Loucy (cell line): ENCODE data around the gene PLA2G4E.

ENCODE experiments used
- EZH2phosphoT487 ChIP-seq: fragments of 200-600 bp; IDR thresholded peaks from 2 replicates; pipeline ENCODE4 v1.6.1; 2018; ENCODE audit warnings: antibody characterized with exemption, mild to moderate bottlenecking, moderate library complexity, borderline replicate concordance
- TF ChIP-seq, protein P1 (sequence below): fragments of 200-600 bp; sonication (generic); conservative IDR thresholded peaks from 2 replicates; pipeline ENCODE4 v1.5.1; 2014; ENCODE audit warnings: mild to moderate bottlenecking, antibody characterized with exemption, low read length

DNA sequence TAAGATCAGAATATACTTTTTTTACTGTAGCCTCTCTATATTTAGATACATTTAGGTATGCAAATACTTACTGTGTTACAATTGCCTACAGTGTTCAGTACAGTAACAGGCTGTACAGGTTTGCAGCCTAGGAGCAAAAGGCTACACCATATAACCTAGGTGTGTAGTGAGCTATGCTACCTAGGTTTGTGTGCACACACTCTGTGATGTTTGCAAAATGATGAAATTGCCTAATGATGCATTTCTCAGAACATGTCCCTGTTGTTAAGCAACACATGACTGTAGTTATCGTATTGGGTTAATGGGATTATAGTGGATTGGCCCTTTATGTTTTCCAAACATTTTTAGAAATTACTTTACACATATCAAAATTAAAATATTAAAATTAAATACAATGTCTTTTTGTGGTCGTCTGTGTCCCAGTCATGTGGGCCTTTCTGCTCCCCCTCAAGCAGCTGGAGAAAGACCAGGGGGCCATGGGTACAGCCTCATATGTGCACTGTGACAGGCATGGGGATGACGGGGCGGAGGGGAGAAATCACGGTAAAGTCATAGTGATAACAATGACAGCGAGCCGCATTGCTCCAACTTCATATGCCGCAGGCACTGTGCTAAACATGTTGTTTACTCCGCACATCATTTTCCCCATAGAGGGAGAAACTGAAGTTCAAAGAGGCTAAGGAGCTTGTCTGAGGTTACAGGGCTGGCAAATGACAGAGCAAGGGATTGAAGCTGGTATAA lies 27.4 kb upstream of the PLA2G4E start:
- TF ChIP-seq, protein P1, sequence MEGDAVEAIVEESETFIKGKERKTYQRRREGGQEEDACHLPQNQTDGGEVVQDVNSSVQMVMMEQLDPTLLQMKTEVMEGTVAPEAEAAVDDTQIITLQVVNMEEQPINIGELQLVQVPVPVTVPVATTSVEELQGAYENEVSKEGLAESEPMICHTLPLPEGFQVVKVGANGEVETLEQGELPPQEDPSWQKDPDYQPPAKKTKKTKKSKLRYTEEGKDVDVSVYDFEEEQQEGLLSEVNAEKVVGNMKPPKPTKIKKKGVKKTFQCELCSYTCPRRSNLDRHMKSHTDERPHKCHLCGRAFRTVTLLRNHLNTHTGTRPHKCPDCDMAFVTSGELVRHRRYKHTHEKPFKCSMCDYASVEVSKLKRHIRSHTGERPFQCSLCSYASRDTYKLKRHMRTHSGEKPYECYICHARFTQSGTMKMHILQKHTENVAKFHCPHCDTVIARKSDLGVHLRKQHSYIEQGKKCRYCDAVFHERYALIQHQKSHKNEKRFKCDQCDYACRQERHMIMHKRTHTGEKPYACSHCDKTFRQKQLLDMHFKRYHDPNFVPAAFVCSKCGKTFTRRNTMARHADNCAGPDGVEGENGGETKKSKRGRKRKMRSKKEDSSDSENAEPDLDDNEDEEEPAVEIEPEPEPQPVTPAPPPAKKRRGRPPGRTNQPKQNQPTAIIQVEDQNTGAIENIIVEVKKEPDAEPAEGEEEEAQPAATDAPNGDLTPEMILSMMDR = no peak
- TF ChIP-seq EZH2phosphoT487 = no peak
